OCI-LY1 (cell line): Measurements from ENCODE around the gene CACNA1C.

Experiments used
- H2AFZ ChIP-seq: fragments of 200-600 bp; sonication (generic), shearing (Covaris generic); 2 replicates; pipeline ENCODE4 v1.6.0; 2014; ENCODE audit warnings: antibody characterized with exemption, mild to moderate bottlenecking, low read length
- H3F3A ChIP-seq: fragments of 200-600 bp; sonication (generic), shearing (Covaris generic); 2 replicates; pipeline ENCODE4 v1.6.0; 2014; ENCODE audit warnings: mild to moderate bottlenecking, antibody characterized with exemption, low read length, moderate library complexity; ENCODE audit not compliant: insufficient read depth
- H3K27ac ChIP-seq: fragments of 200-600 bp; sonication (generic); 2 replicates; pipeline ENCODE4 v1.5.1; 2014; ENCODE audit warnings: low read length, mixed run types, mild to moderate bottlenecking, low read depth; ENCODE audit not compliant: poor library complexity, severe bottlenecking
- H3K27me3 ChIP-seq: fragments of 200-600 bp; sonication (generic); 2 replicates; pipeline ENCODE4 v1.6.0; 2014; ENCODE audit warnings: antibody characterized with exemption, mild to moderate bottlenecking, low read length, moderate library complexity; ENCODE audit not compliant: insufficient read depth
- H3K36me3 ChIP-seq: fragments of 200-600 bp; sonication (generic); 2 replicates; pipeline ENCODE4 v1.6.1; 2014; ENCODE audit warnings: mild to moderate bottlenecking, antibody characterized with exemption, low read length, moderate library complexity, mixed read lengths; ENCODE audit not compliant: insufficient read depth
- H3K4me1 ChIP-seq: fragments of 200-600 bp; sonication (generic); 2 replicates; pipeline ENCODE4 v1.5.1; 2014; ENCODE audit warnings: mild to moderate bottlenecking, low read length, moderate library complexity; ENCODE audit not compliant: insufficient read depth, severe bottlenecking
- H3K4me2 ChIP-seq: fragments of 200-600 bp; sonication (generic), shearing (Covaris generic); 2 replicates; pipeline ENCODE4 v1.6.1; 2014; ENCODE audit warnings: low read length
- H3K4me3 ChIP-seq: fragments of 200-600 bp; sonication (generic); 2 replicates; pipeline ENCODE4 v1.5.1; 2014; ENCODE audit warnings: low read length, low read depth, mild to moderate bottlenecking, mixed read lengths; ENCODE audit not compliant: poor library complexity, severe bottlenecking
- H3K79me2 ChIP-seq: fragments of 200-600 bp; shearing (Covaris generic); 2 replicates; pipeline ENCODE4 v1.6.1; 2016; ENCODE audit warnings: mixed run types, low read length, mixed read lengths; ENCODE audit not compliant: insufficient read depth
- H3K9ac ChIP-seq: fragments of 200-600 bp; sonication (generic), shearing (Covaris generic); 2 replicates; pipeline ENCODE4 v1.6.1; 2014; ENCODE audit warnings: mild to moderate bottlenecking, low read length, mixed read lengths
- H3K9me2 ChIP-seq: fragments of 200-600 bp; sonication (generic), shearing (Covaris generic); 2 replicates; pipeline ENCODE4 v1.6.1; 2014; ENCODE audit warnings: low read depth, mild to moderate bottlenecking, low read length, mixed read lengths
- H3K9me3 ChIP-seq: fragments of 200-600 bp; shearing (Covaris generic); 2 replicates; pipeline ENCODE4 v1.6.1; 2014; ENCODE audit warnings: low read length, mixed read lengths
- H4K20me1 ChIP-seq: fragments of 200-600 bp; sonication (generic), shearing (Covaris generic); 2 replicates; pipeline ENCODE4 v1.6.0; 2016; ENCODE audit warnings: mild to moderate bottlenecking, low read length; ENCODE audit not compliant: insufficient read depth
- EZH2 ChIP-seq: fragments of 200-600 bp; sonication (generic), shearing (Covaris generic); IDR thresholded peaks from 2 replicates; pipeline ENCODE4 v1.8.0; 2017; ENCODE audit warnings: borderline replicate concordance, mixed run types, mild to moderate bottlenecking, antibody characterized with exemption, low read length, moderate library complexity, mixed read lengths
- TF ChIP-seq, protein P1 (sequence below): fragments of 200-600 bp; sonication (generic), shearing (Covaris generic); IDR thresholded peaks from 2 replicates; pipeline ENCODE4 v1.5.1; 2017; ENCODE audit warnings: mild to moderate bottlenecking, antibody characterized with exemption, low read length, moderate library complexity, mixed read lengths

The CACNA1C gene

GRCh38 chr12:2285462-2285861 lies 232.7 kb downstream of the CACNA1C start:
- Histone ChIP-seq H3K36me3 (no peaks in the 10 kb centered on the region; the same call in 1 of the 2 replicates), H3K4me3 (no peak overlapping the region), H3K9me3 (peaks cover 9% of the 10 kb centered on the region; the same call in 1 of the 2 replicates), H4K20me1 (no peaks in the 10 kb centered on the region), H3F3A (no peaks in the 10 kb centered on the region), H3K9me2 (no peaks in the 10 kb centered on the region), H3K4me1 (peaks cover 31% of the 10 kb centered on the region), H3K79me2 (no peaks in the 10 kb centered on the region), H3K4me2 (no peak overlapping the region), H2AFZ (no peak overlapping the region), H3K27ac (no peak overlapping the region), H3K27me3 (no peaks in the 10 kb centered on the region), H3K9ac (no peak overlapping the region)
- TF ChIP-seq EZH2 = no peak

- no peaks in the 10 kb centered on the region for H4K20me1 ChIP-seq
- H3K9me2 ChIP-seq = no peaks in the 10 kb centered on the region
- H2AFZ ChIP-seq = no peak overlapping the region
- H3K36me3 ChIP-seq = no peaks in the 10 kb centered on the region; the same call in 1 of the 2 replicates
- TF ChIP-seq, protein P1, sequence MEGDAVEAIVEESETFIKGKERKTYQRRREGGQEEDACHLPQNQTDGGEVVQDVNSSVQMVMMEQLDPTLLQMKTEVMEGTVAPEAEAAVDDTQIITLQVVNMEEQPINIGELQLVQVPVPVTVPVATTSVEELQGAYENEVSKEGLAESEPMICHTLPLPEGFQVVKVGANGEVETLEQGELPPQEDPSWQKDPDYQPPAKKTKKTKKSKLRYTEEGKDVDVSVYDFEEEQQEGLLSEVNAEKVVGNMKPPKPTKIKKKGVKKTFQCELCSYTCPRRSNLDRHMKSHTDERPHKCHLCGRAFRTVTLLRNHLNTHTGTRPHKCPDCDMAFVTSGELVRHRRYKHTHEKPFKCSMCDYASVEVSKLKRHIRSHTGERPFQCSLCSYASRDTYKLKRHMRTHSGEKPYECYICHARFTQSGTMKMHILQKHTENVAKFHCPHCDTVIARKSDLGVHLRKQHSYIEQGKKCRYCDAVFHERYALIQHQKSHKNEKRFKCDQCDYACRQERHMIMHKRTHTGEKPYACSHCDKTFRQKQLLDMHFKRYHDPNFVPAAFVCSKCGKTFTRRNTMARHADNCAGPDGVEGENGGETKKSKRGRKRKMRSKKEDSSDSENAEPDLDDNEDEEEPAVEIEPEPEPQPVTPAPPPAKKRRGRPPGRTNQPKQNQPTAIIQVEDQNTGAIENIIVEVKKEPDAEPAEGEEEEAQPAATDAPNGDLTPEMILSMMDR = no peak
- TF ChIP-seq EZH2 = no peak
- H3K27ac ChIP-seq = no peak overlapping the region
- peaks cover 35% of the 10 kb centered on the region for H3K4me1 ChIP-seq
- no peak overlapping the region for H3K4me3 ChIP-seq
- H3K27me3 ChIP-seq = no peaks in the 10 kb centered on the region
- no peaks in the 10 kb centered on the region for H3K79me2 ChIP-seq
- H3K9me3 ChIP-seq = peaks cover 8% of the 10 kb centered on the region; the same call in 1 of the 2 replicates
- no peak overlapping the region for H3K9ac ChIP-seq
- no peak overlapping the region for H3K4me2 ChIP-seq
- no peaks in the 10 kb centered on the region for H3F3A ChIP-seq
Measured at GRCh38 chr12:2286047-2286446, 233.3 kb downstream of the CACNA1C start.

- H3K4me1 ChIP-seq = peaks cover 36% of the 10 kb centered on the region
- no peaks in the 10 kb centered on the region for H3K27me3 ChIP-seq
- H3K9ac ChIP-seq = no peak overlapping the region
- no peaks in the 10 kb centered on the region for H3F3A ChIP-seq
- H4K20me1 ChIP-seq = no peaks in the 10 kb centered on the region
- H3K79me2 ChIP-seq = no peaks in the 10 kb centered on the region
- no peaks in the 10 kb centered on the region for H3K9me2 ChIP-seq
- H3K36me3 ChIP-seq = no peaks in the 10 kb centered on the region; the same call in 1 of the 2 replicates
- no peak overlapping the region for H3K4me3 ChIP-seq
- H2AFZ ChIP-seq = no peak overlapping the region
- no peak overlapping the region for H3K27ac ChIP-seq
- 0 out of 2 replicates have a peak, but pooled peaks cover 4% of the 10 kb centered on the region for H3K9me3 ChIP-seq
- H3K4me2 ChIP-seq = no peak overlapping the region
- no peak for TF ChIP-seq EZH2
- TF ChIP-seq, protein P1 = no peak
Measured at GRCh38 chr12:2286461-2287131, 233.8 kb downstream of the CACNA1C start.
